SK-MEL-5 (cell line): ENCODE measurements around the gene MAP2K2. TPM values are rescaled to one million over a fixed set of nuclear protein-coding genes. Genes with fewer than 3 reads are reported as not detected.
A peak's percentile ranks its signal among the peaks of the same experiment; 100 is the strongest.
"Not testable (repeated sequence)": the region's sequence is repeated elsewhere in the genome, so short reads cannot be mapped to it uniquely, and the experiment has no call there.

Experiments used
- DNase-seq: peaks from one replicate; pipeline ENCODE4 v3.0.0-alpha.2; 2016; ENCODE audit warnings: low read depth, low spot score
- in situ Hi-C: cut with HindIII; loops from 2 replicates; pipeline ENCODE4 v1.10.0; 2016; ENCODE audit warnings: low sequenced_read_pairs, high pct_unique_total_duplicates, low pct_unique_long_range_greater_than_20kb
- total RNA-seq: library from RNA; depleted of rRNA; stranded (reverse); fragments of >200 nt; shearing (Covaris generic); gene quantifications from 2 replicates; pipeline ENCODE4 v1.2.3, GENCODE V29; 2014

The MAP2K2 gene
- total RNA-seq, 1 experiment from 2014 or later, result 197 TPM

GRCh38 chr19:4138445-4138844 lies 14.5 kb upstream of the MAP2K2 start:
- DNase-seq, result no peak
- in situ Hi-C loops, result no loop called here

- no peak for DNase-seq
- in situ Hi-C loops, result no loop called here
These were observed 12.8 kb upstream of the MAP2K2 start for GRCh38 chr19:4136680-4137088.

GRCh38 chr19:4135386-4135785 lies 11.5 kb upstream of the MAP2K2 start:
- in situ Hi-C loops, result not testable (repeated sequence)

GRCh38 chr19:4134351-4134750 lies 10.4 kb upstream of the MAP2K2 start:
- in situ Hi-C loops, result no loop called here
- DNase-seq, result no peak

More at GRCh38 chr19:4135386-4135785, 11.5 kb upstream of the MAP2K2 start:
- DNase-seq, result not testable (repeated sequence)

GRCh38 chr19:4130744-4131438 lies 7.0 kb upstream of the MAP2K2 start:
- in situ Hi-C loops, result no loop called here

GRCh38 chr19:4129050-4129449 lies 5.1 kb upstream of the MAP2K2 start:
- in situ Hi-C loops, result not testable (repeated sequence)

More at GRCh38 chr19:4130744-4131438, 7.0 kb upstream of the MAP2K2 start:
- peak; percentile 94 for DNase-seq

DNA sequence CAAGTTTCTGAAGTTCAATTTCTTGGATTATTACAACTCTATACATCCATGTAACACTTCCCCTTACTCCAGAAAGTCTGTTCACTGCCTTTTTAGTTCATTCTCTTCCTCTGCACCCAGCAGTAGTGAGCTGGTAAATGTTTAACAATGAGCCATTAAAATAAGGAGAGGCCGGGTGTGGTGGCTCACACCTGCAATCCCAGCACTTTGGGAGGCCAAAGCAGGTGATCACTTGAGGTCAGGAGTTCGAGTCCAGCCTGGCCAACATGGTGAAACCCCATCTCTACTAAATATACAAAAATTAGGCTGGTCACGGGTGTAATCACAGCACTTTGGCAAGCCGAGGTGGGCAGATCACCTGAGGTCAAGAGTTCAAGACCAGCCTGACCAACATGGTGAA lies 3.4 kb upstream of the MAP2K2 start:
- DNase-seq, in situ Hi-C loops: not testable (repeated sequence)

More at GRCh38 chr19:4129050-4129449, 5.1 kb upstream of the MAP2K2 start:
- not testable (repeated sequence) for DNase-seq

DNA sequence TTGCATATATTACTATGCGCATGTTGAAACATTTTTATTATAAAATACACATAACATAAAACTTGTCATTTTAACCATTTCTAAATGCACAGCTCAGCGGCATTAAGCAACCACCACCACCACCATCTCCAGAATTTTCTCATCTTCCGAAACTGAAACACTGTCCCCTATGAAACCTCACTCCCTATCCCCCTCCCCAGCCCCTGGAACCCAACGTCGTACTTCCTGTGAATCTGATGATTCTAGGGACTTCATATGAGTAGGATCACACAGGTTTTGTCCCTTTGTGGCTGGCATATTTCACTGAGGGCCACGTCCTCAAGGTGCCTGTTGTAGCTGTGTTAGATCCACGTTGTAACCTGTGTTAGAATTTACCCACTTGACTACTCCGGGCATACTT lies 716 bp upstream of the MAP2K2 start:
- DNase-seq, result no peak
- in situ Hi-C loops, result no loop called here

- no peak for DNase-seq
- in situ Hi-C loops, result no loop called here
These were observed 1.4 kb downstream of the MAP2K2 start for GRCh38 chr19:4122480-4122879.

DNA sequence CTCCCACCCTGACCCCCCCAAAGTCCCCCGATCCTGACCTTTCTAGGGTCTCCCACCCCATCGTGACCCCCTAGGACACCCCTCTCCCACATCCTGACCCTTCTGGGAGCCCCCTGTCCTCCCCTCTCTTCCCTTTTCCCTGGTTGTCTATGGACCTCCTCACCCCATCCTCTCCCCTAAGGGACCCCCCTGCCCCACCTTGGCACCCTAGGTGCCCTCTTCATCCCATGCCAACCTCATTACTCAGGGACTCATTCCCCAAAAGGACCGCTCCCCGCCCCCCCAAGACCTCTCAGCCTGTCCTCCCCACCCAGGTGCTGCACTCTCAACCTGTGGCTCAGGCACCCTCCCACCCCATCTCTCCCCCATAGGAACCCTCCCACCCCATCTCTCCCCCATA lies 2.1 kb downstream of the MAP2K2 start:
- in situ Hi-C loops, result no loop called here
- no peak for DNase-seq

DNA sequence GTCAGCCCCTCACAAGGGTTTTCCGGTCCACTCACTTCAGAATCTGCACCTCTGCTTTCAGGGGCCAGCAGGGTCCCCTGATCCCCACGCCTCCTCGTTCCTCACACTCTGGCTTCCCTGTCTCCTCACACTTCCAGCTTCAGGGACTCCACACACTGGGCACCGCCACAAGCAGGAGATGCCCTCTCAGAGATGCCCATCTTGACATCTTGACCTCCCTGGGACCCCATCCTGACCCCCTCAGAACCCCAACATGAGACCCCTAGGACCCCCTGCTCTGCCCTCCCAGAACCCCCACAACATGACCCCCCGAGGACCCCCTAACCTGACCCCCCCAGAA lies 2.7 kb downstream of the MAP2K2 start:
- DNase-seq, result no peak
- in situ Hi-C loops, result no loop called here

GRCh38 chr19:4120559-4121272 lies 3.2 kb downstream of the MAP2K2 start:
- in situ Hi-C loops, result no loop called here
- no peak for DNase-seq

GRCh38 chr19:4119763-4120162 lies 4.2 kb downstream of the MAP2K2 start:
- in situ Hi-C loops, result no loop called here
- no peak for DNase-seq

- in situ Hi-C loops, result no loop called here
- no peak for DNase-seq
These were observed 8.0 kb downstream of the MAP2K2 start for GRCh38 chr19:4115818-4116385.

- no peak for DNase-seq
- in situ Hi-C loops, result no loop called here
These were observed 8.7 kb downstream of the MAP2K2 start for GRCh38 chr19:4115050-4115817.

DNA sequence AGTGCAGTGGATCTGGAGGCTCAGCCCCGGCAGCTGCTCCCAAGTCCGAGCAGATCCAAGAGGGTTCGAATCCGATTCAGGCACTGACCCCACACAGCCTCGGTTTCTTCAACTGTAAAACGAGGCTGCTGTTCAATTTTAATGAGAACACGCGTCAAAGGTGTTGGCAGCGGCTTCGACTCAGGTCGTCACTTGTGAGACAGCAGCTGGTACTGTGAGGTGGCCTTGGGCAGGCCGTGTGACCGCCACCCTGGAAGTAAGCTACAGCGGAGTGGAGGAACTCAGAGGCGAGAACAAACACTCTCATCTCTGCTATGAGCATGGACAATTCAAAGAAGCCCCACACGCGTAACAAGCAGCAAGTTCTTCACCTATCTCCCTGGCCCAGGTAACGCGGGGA lies 9.7 kb downstream of the MAP2K2 start:
- DNase-seq, result no peak
- in situ Hi-C loops, result no loop called here

- no peak for DNase-seq
- in situ Hi-C loops, result no loop called here
These were observed 10.4 kb downstream of the MAP2K2 start for GRCh38 chr19:4113398-4114088.

- DNase-seq, result no peak
- in situ Hi-C loops, result no loop called here
These were observed 11.6 kb downstream of the MAP2K2 start for GRCh38 chr19:4112367-4112766.
